Skeletal muscle cell (primary cell): ENCODE data around the gene CDC42BPB.

Experiments used
- DNase-seq: peaks from one replicate; pipeline ENCODE4 v3.0.0-alpha.2; 2010; ENCODE audit warnings: low read depth
- H3K4me3 ChIP-seq: 2 replicates; pipeline ENCODE4 v1.5.1; 2011; ENCODE audit warnings: low read depth, mild to moderate bottlenecking, control low read depth, low read length, moderate library complexity

The CDC42BPB gene

GRCh38 chr14:102911991-102912761 is 145.2 kb downstream of the CDC42BPB start:
- DNase-seq, result no peak
- no peak overlapping the region for H3K4me3 ChIP-seq

GRCh38 chr14:102911541-102911951 is 145.8 kb downstream of the CDC42BPB start:
- DNase-seq, result no peak
- H3K4me3 ChIP-seq, result no peak overlapping the region

DNA sequence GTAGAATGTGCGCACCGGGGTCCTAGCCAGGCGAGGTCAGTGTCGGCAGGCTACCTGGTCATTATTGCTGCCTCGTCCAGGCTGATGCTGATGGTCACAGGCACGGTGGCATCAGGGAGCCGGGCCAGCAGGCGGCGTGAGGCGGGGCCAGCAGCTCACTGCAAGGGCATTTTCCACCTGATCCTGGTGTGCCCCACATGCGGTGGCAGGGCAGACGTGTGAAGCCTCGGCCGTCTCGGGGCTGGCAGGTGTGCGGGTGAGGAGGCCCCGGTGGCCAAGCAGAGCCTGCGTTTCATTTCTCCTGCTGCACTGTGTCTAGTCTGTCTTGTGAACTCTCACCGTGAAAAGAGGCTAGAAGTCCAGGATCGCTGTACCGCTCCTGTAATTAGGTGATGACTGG is 146.9 kb downstream of the CDC42BPB start:
- no peak for DNase-seq
- no peak overlapping the region for H3K4me3 ChIP-seq

DNA sequence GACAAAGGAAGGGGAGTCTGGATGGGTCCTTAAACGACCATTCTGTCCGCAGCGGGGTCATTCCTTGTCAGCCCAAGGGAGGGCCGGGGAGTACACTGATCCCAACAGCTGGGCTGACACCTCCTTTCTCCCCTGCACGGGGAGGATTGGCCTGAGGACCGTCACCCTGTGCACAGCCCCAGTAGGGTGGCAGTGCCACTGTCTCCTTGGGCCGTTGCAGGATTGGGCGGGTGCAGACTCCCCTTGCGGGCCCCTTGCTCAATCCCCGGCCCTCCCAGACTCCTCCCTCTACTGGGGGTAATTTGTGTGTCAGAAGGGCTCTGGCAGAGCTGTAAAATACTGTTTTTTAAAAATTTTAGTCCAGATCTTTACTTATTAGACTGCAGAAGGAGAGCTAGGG is 147.4 kb downstream of the CDC42BPB start:
- H3K4me3 ChIP-seq, result no peak overlapping the region
- DNase-seq, result no peak

DNA sequence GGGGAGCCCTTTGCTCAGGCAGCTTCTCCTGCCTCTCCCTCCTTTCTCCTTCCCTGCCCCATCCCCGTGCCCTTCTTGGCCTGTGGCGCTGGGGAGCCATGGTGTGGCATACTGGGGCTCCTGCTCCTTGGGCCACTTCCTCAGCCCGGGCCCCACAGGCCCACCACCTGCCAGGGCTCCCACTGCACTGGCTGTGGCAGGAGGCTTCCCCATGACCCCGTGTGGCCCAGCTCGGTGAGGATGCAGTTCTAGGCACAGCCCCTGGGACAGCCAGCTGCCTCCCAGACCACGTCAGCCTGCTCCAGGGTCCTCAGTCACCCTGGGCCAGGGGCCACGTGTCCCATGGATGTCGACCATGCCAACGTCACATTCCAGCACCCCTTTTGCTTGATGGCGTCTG is 147.9 kb downstream of the CDC42BPB start:
- DNase-seq, result no peak
- H3K4me3 ChIP-seq, result no peak overlapping the region

DNA sequence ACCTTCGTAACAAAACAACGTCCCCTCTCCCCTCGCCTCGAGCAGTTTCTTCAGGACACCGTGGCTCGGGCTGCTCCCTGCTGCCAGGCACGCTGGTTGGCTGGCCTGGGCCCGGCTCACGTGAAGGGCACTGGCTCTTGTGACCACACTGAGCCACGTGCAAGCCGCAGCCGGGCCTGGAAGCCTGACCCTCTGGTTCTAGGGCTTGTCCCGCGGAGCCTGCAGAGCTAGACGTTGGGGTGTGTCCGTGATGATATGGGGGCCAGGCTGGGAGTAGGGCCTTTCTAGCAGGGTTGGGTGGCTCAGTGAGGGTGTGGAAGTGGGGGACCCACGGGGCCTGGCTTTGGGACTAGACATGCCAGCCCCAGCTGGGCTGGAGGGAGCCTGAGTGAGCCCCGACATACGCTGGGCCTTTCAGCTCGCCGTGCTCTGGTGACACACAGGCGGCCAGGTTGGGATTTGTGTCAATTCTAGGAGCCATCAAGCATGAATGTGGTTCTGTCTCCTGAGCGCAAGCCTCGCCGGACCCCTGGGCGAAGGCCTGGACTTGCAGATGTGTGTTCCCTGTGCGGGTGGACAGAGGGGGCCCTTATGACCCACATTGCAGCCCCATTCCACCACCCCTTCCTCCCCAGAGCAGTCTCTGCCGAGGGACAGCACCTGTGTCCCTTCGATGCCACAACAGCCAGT is 148.4 kb downstream of the CDC42BPB start:
- H3K4me3 ChIP-seq, result no peak overlapping the region
- DNase-seq, result no peak

- DNase-seq, result no peak
- no peak overlapping the region for H3K4me3 ChIP-seq
Observed at GRCh38 chr14:102907980-102908730, 149.2 kb downstream of the CDC42BPB start.

GRCh38 chr14:102907303-102907844 is 150.0 kb downstream of the CDC42BPB start:
- no peak overlapping the region for H3K4me3 ChIP-seq
- DNase-seq, result no peak

DNA sequence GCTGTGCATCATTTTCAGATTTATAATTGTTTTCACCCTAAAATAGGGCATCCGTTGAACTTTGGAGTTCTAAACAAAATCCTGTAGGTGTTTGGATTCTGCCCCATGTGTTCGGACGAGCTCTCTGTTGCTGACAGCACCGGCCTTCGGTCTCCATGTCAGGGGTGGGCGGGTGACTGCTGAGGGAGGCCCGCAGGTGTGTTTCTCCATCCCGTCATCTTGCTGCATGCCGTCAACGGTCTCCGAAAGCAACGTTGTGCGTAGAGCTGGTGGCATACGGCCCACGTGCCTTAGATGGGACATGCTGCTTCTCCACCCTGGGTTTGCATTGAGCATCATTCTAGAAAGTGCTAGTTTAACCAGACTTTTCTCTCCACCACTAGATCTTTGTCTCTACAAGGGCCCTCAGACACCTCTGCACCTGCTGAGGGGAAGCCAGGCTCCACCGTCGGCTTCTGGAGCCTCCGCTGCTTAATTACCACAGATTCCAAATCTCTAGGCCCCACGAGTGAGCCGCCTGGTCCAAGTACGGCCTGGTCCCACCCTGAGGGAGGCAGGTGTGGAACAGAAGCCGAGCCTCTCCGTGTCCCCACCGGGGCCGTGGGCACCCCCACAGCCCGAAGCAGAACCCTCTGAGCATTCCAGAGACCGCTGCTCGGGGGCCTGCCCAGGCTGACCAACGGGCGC is 150.6 kb downstream of the CDC42BPB start:
- H3K4me3 ChIP-seq, result no peak overlapping the region
- DNase-seq, result no peak

DNA sequence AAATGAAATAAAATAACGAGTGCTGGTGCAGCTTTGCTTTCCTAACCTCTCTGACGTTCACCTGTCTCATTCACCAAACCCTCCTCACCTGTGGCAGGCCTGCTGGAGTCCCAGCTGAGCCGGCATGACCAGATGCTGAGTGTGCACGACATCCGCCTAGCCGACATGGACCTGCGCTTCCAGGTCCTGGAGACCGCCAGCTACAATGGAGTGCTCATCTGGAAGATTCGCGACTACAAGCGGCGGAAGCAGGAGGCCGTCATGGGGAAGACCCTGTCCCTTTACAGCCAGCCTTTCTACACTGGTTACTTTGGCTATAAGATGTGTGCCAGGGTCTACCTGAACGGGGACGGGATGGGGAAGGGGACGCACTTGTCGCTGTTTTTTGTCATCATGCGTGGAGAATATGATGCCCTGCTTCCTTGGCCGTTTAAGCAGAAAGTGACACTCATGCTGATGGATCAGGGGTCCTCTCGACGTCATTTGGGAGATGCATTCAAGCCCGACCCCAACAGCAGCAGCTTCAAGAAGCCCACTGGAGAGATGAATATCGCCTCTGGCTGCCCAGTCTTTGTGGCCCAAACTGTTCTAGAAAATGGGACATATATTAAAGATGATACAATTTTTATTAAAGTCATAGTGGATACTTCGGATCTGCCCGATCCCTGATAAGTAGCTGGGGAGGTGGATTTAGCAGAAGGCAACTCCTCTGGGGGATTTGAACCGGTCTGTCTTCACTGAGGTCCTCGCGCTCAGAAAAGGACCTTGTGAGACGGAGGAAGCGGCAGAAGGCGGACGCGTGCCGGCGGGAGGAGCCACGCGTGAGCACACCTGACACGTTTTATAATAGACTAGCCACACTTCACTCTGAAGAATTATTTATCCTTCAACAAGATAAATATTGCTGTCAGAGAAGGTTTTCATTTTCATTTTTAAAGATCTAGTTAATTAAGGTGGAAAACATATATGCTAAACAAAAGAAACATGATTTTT is 151.9 kb downstream of the CDC42BPB start:
- no peak for DNase-seq
- H3K4me3 ChIP-seq, result no peak overlapping the region

GRCh38 chr14:102903889-102904512 is 153.3 kb downstream of the CDC42BPB start:
- H3K4me3 ChIP-seq, result no peak overlapping the region
- no peak for DNase-seq

DNA sequence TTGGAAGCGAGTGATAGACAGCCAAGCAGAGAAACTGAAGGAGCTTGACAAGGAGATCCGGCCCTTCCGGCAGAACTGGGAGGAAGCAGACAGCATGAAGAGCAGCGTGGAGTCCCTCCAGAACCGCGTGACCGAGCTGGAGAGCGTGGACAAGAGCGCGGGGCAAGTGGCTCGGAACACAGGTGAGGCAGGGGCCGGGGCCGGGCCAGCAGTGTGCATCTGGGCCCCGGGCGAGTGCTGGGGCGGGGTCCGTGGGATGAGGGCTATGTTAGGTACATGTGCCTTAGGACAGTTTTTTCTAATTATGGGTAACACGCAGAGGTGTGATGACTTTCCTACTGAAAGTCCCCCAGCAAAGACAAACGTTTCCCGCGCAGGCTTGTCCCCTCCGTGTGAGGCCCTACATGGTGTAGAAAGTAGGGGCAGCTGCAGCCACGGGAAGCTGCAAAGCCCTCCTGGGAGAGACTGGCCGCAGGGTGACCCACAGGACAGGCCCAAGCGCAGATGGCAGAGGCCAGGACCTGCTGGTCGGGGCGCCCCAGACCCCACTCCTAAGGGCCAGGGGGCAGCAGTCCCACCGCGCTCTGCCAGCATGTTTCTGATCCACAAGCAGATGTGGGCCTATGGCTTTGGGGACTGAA is 154.0 kb downstream of the CDC42BPB start:
- DNase-seq, result no peak
- no peak overlapping the region for H3K4me3 ChIP-seq

- no peak overlapping the region for H3K4me3 ChIP-seq
- DNase-seq, result no peak
Observed at GRCh38 chr14:102902523-102903247, 154.7 kb downstream of the CDC42BPB start.

DNA sequence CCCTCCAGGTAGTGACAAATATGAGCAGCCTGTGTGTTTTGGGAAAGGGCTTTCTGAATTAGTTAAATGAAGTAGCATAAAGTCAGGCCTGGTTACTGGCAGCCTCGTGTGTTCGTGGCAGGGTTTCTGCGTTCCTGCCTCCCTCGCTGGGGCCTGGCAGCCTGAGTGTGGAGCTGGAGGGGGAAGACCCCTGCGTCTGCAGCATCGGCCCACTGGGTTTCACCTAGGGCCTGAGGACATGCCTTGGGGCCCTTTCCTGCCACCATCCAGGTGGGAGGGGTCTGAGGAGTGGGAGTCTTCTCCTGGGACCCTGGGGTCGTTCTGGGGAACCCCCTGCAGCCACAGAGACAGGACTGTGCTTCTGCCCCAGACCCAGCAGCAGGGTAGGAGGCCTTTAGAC is 155.3 kb downstream of the CDC42BPB start:
- DNase-seq, result no peak
- no peak overlapping the region for H3K4me3 ChIP-seq

GRCh38 chr14:102901633-102902032 is 155.7 kb downstream of the CDC42BPB start:
- H3K4me3 ChIP-seq, result no peak overlapping the region
- DNase-seq, result no peak

DNA sequence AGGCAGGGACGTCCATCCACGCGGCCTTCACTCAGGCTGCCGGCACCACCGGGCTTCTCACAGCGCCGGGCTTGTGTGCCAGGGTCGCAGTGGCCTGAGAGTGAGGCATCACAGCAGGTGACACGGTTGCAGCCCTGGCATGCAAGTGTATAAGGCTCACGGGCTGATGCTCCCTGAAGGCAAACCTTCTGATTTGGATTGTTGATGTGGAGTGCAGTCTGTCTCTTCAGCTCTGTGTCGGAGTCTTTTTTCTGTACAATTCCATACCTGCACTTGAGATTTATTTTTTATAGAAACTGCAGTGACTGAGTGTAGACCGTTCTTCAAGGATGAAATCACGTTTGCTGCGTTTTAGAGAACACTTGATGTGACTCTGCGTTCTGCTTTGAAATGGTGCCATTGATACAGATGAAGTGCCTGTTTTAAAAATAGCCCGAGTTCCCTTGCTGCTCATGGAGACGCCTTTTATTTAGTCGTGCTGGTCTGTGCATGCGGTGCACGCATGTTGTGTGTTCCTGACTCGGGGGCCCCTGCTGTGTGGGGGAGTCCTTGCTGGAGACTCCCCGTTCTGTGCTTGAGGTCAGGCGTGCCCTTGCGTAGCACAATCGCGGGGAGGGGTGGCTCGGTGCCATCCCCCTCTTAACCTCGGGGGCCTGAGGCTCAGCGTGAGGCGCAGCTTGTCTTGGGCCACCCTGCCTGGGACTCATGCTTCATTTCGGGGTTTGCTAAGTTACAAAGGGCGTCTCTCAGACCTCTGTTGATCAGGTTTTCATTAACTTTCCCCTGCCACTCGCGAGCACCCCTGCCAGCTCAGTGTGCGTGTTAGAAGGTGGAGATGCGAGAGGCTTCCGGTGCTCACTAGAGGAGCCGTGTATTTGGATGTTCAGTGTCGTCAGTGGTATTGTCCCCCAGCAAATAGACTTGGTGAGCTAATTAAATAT is 156.4 kb downstream of the CDC42BPB start:
- DNase-seq, result no peak
- H3K4me3 ChIP-seq, result no peak overlapping the region
